ENCODE results near the gene PRPF6. TPM values are rescaled to one million over a fixed set of nuclear protein-coding genes. Genes with fewer than 3 reads are reported as not detected.

Gene PRPF6
- total and polyA plus RNA-seq, 2 of the 13 experiments (the other 11 are each of a cell fraction or from before 2014, with no cell fraction given): 63.7 to 101 TPM

DNA sequence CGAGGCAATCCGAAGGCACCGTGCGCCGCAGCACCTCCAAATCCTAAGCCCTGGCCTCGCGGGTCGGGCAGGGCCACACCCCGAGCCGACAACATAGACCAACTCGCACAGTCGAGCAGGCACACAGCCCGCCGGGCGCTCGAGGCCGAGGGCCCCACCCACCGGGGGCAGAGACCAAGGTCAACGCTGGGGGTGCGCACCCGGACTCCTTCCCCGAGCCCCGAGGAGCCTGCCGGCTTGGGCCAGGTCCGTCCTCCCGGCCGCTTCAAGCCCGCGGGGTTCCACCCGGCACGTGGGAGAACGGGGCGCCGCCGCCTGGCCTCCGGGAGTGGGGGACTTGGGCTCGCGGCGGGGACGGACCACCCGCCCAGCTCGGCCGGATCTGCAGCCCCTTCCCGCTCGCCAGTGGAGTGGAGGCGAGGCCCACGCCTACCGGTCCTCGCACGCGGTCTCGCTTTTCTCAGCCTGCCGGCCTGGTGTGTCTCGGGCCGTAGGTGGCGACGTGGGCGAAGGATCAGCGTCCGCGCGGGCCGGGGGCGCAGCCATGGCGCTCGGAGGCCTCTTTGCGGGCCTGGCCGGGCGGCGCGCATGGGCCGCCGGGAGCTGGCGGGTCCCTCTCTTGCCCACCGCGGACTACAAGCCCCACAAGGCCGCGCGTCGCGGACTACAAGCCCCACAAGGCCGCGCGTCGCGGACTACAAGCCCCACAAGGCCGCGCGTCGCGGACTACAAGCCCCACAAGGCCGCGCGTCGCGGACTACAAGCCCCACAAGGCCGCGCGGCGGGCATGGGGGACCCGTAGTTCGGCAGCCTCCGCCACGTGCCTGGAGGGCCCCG is 24.9 kb upstream of the PRPF6 start, which contains the start of gene UCKL1 (continued):
- TF ChIP-seq, protein P1, sequence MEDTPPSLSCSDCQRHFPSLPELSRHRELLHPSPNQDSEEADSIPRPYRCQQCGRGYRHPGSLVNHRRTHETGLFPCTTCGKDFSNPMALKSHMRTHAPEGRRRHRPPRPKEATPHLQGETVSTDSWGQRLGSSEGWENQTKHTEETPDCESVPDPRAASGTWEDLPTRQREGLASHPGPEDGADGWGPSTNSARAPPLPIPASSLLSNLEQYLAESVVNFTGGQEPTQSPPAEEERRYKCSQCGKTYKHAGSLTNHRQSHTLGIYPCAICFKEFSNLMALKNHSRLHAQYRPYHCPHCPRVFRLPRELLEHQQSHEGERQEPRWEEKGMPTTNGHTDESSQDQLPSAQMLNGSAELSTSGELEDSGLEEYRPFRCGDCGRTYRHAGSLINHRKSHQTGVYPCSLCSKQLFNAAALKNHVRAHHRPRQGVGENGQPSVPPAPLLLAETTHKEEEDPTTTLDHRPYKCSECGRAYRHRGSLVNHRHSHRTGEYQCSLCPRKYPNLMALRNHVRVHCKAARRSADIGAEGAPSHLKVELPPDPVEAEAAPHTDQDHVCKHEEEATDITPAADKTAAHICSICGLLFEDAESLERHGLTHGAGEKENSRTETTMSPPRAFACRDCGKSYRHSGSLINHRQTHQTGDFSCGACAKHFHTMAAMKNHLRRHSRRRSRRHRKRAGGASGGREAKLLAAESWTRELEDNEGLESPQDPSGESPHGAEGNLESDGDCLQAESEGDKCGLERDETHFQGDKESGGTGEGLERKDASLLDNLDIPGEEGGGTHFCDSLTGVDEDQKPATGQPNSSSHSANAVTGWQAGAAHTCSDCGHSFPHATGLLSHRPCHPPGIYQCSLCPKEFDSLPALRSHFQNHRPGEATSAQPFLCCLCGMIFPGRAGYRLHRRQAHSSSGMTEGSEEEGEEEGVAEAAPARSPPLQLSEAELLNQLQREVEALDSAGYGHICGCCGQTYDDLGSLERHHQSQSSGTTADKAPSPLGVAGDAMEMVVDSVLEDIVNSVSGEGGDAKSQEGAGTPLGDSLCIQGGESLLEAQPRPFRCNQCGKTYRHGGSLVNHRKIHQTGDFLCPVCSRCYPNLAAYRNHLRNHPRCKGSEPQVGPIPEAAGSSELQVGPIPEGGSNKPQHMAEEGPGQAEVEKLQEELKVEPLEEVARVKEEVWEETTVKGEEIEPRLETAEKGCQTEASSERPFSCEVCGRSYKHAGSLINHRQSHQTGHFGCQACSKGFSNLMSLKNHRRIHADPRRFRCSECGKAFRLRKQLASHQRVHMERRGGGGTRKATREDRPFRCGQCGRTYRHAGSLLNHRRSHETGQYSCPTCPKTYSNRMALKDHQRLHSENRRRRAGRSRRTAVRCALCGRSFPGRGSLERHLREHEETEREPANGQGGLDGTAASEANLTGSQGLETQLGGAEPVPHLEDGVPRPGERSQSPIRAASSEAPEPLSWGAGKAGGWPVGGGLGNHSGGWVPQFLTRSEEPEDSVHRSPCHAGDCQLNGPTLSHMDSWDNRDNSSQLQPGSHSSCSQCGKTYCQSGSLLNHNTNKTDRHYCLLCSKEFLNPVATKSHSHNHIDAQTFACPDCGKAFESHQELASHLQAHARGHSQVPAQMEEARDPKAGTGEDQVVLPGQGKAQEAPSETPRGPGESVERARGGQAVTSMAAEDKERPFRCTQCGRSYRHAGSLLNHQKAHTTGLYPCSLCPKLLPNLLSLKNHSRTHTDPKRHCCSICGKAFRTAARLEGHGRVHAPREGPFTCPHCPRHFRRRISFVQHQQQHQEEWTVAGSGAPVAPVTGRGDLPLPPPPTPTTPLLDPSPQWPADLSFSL (CRISPR knock-in tag; IDR thresholded peaks at IDR 0.05): peak; percentile 82; the same call in 1 of the 2 replicates
- peak; percentile 87 for TF ChIP-seq KMT2A (CRISPR knock-in tag; IDR thresholded peaks at IDR 0.05)
- peak; percentile 67 to 87 for TF ChIP-seq NR2F1 (CRISPR knock-in tag; IDR thresholded peaks at IDR 0.05)
- TF ChIP-seq, protein P2, sequence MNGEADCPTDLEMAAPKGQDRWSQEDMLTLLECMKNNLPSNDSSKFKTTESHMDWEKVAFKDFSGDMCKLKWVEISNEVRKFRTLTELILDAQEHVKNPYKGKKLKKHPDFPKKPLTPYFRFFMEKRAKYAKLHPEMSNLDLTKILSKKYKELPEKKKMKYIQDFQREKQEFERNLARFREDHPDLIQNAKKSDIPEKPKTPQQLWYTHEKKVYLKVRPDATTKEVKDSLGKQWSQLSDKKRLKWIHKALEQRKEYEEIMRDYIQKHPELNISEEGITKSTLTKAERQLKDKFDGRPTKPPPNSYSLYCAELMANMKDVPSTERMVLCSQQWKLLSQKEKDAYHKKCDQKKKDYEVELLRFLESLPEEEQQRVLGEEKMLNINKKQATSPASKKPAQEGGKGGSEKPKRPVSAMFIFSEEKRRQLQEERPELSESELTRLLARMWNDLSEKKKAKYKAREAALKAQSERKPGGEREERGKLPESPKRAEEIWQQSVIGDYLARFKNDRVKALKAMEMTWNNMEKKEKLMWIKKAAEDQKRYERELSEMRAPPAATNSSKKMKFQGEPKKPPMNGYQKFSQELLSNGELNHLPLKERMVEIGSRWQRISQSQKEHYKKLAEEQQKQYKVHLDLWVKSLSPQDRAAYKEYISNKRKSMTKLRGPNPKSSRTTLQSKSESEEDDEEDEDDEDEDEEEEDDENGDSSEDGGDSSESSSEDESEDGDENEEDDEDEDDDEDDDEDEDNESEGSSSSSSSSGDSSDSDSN (CRISPR knock-in tag; IDR thresholded peaks at IDR 0.05): peak; percentile 98
- TF ChIP-seq POLR2AphosphoS5 (IDR thresholded peaks at IDR 0.05; ENCODE audit: low read depth, low read length): peak; percentile 91
- TF ChIP-seq MXD4 (CRISPR knock-in tag; IDR thresholded peaks at IDR 0.05): peak; percentile 97
- TF ChIP-seq, protein P3, sequence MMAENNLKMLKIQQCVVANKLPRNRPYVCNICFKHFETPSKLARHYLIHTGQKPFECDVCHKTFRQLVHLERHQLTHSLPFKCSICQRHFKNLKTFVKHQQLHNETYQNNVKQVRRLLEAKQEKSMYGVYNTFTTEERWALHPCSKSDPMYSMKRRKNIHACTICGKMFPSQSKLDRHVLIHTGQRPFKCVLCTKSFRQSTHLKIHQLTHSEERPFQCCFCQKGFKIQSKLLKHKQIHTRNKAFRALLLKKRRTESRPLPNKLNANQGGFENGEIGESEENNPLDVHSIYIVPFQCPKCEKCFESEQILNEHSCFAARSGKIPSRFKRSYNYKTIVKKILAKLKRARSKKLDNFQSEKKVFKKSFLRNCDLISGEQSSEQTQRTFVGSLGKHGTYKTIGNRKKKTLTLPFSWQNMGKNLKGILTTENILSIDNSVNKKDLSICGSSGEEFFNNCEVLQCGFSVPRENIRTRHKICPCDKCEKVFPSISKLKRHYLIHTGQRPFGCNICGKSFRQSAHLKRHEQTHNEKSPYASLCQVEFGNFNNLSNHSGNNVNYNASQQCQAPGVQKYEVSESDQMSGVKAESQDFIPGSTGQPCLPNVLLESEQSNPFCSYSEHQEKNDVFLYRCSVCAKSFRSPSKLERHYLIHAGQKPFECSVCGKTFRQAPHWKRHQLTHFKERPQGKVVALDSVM (CRISPR knock-in tag; IDR thresholded peaks at IDR 0.05): peak; percentile 69
- TF ChIP-seq ARNT (IDR thresholded peaks at IDR 0.05): no peak
- TF ChIP-seq ZFAT (CRISPR knock-in tag; conservative IDR thresholded peaks at IDR 0.05): peak; percentile 95
- TF ChIP-seq, protein P4, sequence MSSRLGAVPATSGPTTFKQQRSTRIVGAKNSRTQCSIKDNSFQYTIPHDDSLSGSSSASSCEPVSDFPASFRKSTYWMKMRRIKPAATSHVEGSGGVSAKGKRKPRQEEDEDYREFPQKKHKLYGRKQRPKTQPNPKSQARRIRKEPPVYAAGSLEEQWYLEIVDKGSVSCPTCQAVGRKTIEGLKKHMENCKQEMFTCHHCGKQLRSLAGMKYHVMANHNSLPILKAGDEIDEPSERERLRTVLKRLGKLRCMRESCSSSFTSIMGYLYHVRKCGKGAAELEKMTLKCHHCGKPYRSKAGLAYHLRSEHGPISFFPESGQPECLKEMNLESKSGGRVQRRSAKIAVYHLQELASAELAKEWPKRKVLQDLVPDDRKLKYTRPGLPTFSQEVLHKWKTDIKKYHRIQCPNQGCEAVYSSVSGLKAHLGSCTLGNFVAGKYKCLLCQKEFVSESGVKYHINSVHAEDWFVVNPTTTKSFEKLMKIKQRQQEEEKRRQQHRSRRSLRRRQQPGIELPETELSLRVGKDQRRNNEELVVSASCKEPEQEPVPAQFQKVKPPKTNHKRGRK (CRISPR knock-in tag; IDR thresholded peaks at IDR 0.05): 0 out of 2 replicates have a peak, but pooled peaks have one; percentile 81
- TF ChIP-seq STAG1 (CRISPR knock-in tag; IDR thresholded peaks at IDR 0.05): peak; percentile 32
- peak; percentile 81 for TF ChIP-seq MIXL1 (CRISPR knock-in tag; IDR thresholded peaks at IDR 0.05)
- peak; percentile 85 for TF ChIP-seq SP140L (CRISPR knock-in tag; IDR thresholded peaks at IDR 0.05; ENCODE audit: borderline replicate concordance)
- peak; percentile 94; the same call in 1 of the 2 replicates for TF ChIP-seq ZFYVE20 (CRISPR knock-in tag; IDR thresholded peaks at IDR 0.05; ENCODE audit: borderline replicate concordance, low read depth)
- peak; percentile 97 for TF ChIP-seq ZNF33B (CRISPR knock-in tag; IDR thresholded peaks at IDR 0.05)
- TF ChIP-seq ZNF720 (CRISPR knock-in tag; IDR thresholded peaks at IDR 0.05): peak; percentile 24
- TF ChIP-seq REL (CRISPR knock-in tag; conservative IDR thresholded peaks at IDR 0.05): peak; percentile 94

Data from HepG2 (cell line).